BLaER1 (cell line): Measurements from ENCODE around the gene CENPVL3.

ENCODE experiments used
- H3K27ac ChIP-seq: shearing (Covaris generic); formaldehyde crosslinking; 2 replicates; pipeline ENCODE4 v1.8.1; 2022
- H3K27me3 ChIP-seq: shearing (Covaris generic); formaldehyde crosslinking; 2 replicates; pipeline ENCODE4 v1.8.1; 2022
- H3K36me3 ChIP-seq: shearing (Covaris generic); formaldehyde crosslinking; 2 replicates; pipeline ENCODE4 v1.8.1; 2022
- H3K4me1 ChIP-seq: shearing (Covaris generic); formaldehyde crosslinking; 2 replicates; pipeline ENCODE4 v1.8.1; 2022
- H3K4me2 ChIP-seq: shearing (Covaris generic); formaldehyde crosslinking; 2 replicates; pipeline ENCODE4 v1.8.1; 2022
- H3K4me3 ChIP-seq: shearing (Covaris generic); formaldehyde crosslinking; 2 replicates; pipeline ENCODE4 v1.8.1; 2022
- H3K9ac ChIP-seq: shearing (Covaris generic); formaldehyde crosslinking; 2 replicates; pipeline ENCODE4 v1.8.1; 2022
- H3K9me3 ChIP-seq: shearing (Covaris generic); formaldehyde crosslinking; 2 replicates; pipeline ENCODE4 v1.8.1; 2022
- H4K20me1 ChIP-seq: shearing (Covaris generic); formaldehyde crosslinking; 2 replicates; pipeline ENCODE4 v1.8.1; 2022
- Cebpa-rat ChIP-seq: shearing (Covaris generic); IDR thresholded peaks from 2 replicates; pipeline ENCODE4 v1.8.1; 2022

Gene CENPVL3

DNA sequence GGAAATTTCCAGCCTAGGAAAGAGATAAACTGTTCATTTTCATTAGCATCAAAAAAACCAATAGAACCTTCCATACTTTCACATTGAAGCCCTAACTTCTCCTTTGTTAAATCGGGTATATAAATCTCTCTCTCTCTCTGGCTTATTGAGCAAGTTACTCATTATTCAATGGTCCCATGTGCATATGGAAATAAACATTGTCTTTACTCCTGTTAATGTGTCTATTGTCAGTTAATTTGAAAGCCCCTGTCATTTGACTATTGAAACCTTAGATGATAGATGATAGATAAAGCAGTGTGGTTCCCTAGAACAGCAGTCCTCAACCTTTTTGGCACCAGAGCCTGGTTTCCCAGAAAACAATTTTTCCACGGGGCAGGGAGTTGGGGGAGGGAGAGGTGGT lies 46.8 kb downstream of the CENPVL3 start:
- TF ChIP-seq Cebpa-rat = no peak
- Histone ChIP-seq H3K27ac (no peak overlapping the region), H4K20me1 (no peaks in the 10 kb centered on the region), H3K9ac (no peak overlapping the region), H3K27me3 (peaks cover 93% of the 10 kb centered on the region), H3K4me2 (no peak overlapping the region), H3K4me1 (no peaks in the 10 kb centered on the region), H3K9me3 (no peaks in the 10 kb centered on the region), H3K4me3 (no peak overlapping the region), H3K36me3 (no peaks in the 10 kb centered on the region)

DNA sequence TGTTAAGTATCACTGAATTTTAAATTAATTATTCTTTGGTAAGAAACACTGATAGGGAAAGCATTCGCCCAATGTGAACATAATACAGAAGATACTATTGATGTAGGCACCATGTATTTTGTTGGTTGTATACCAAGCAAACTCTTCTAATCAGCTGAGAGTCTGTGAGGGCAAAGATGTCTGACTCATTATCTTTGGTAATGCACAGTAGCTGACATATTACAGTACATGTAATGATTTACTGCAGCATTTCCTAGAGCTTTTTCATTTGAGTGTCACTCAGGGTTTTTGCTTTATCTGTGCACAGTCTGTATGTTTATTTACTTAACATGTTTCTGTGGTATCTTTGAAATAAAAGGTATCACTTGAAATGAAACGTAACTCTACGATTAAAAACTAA lies 49.2 kb downstream of the CENPVL3 start:
- no peak for TF ChIP-seq Cebpa-rat
- Histone ChIP-seq H4K20me1 (no peaks in the 10 kb centered on the region), H3K9ac (no peak overlapping the region), H3K4me2 (no peak overlapping the region), H3K9me3 (no peaks in the 10 kb centered on the region), H3K36me3 (no peaks in the 10 kb centered on the region), H3K4me1 (no peaks in the 10 kb centered on the region), H3K27me3 (peaks cover 85% of the 10 kb centered on the region), H3K4me3 (no peak overlapping the region), H3K27ac (no peak overlapping the region)

DNA sequence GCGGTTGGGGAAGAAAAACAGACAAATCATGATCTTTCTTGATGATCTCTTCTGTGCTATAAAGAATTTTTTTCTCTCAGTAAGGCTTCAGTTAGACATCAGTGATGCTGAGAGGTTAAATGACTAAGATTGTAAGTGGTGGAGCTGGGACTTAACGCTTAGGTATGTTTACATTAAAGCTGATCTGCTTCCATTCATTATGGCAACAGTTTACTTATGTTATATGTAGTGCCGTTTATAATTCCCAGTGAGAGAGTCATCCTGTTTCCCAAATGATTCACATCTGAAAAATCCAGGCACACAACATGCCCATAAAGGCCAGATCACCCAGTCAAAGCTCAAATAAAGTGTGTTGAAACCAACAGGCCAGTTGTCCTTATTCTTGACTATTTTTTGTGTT lies 50.1 kb downstream of the CENPVL3 start:
- H3K9ac ChIP-seq = no peak overlapping the region
- no peak overlapping the region for H3K4me2 ChIP-seq
- no peak overlapping the region for H3K27ac ChIP-seq
- peaks cover 4% of the 10 kb centered on the region for H3K9me3 ChIP-seq
- H3K27me3 ChIP-seq = peaks cover 84% of the 10 kb centered on the region
- TF ChIP-seq Cebpa-rat = no peak
- H3K4me1 ChIP-seq = no peaks in the 10 kb centered on the region
- no peaks in the 10 kb centered on the region for H4K20me1 ChIP-seq
- no peaks in the 10 kb centered on the region for H3K36me3 ChIP-seq
- H3K4me3 ChIP-seq = no peak overlapping the region
